CD4-positive, alpha-beta memory T cell (primary cell): ENCODE data around the gene CLEC5A. TPM values are rescaled to one million over a fixed set of nuclear protein-coding genes. Genes with fewer than 3 reads are reported as not detected.

Source experiments
- polyA plus RNA-seq, 2 donors: library from polyadenylated mRNA; unstranded; fragments of 300-500 nt; fragmentation: Illumina TruSeq; gene quantifications; one replicate each; pipeline ENCODE4 v1.2.3, GENCODE V29; 2021
- total RNA-seq, 2 experiments: library from RNA; stranded (reverse); gene quantifications; one replicate each; pipeline ENCODE4 v1.2.3, GENCODE V29; 2021

CLEC5A gene
- total and polyA plus RNA-seq, 4 experiments from 2014 or later, result 0.84 to 0.94 TPM; not detected in 2

Other genes starting within 250 kb of the CLEC5A start
- gene DENND11, start 244.8 kb downstream of the CLEC5A start, total RNA-seq, result 10 to 100 TPM; 62.5 to 62.9 TPM
- gene DENND11, start 244.8 kb downstream of the CLEC5A start, polyA plus RNA-seq, result 10 to 100 TPM in 1 of 2 donors, 1 to 10 TPM in 1; 5.0 to 14.8 TPM
- gene WEE2, start 238.6 kb downstream of the CLEC5A start, total RNA-seq, result not detected
- not detected for gene WEE2, start 238.6 kb downstream of the CLEC5A start, polyA plus RNA-seq
- 10 to 100 TPM; 88.2 to 91.2 TPM for gene SSBP1, start 208.6 kb downstream of the CLEC5A start, total RNA-seq
- gene SSBP1, start 208.6 kb downstream of the CLEC5A start, polyA plus RNA-seq, result 100 to 1,000 TPM; 314 to 366 TPM
- 1 to 10 TPM; 5.6 to 8.0 TPM for gene TAS2R3, start 182.9 kb downstream of the CLEC5A start, total RNA-seq
- gene TAS2R3, start 182.9 kb downstream of the CLEC5A start, polyA plus RNA-seq, result not detected
- 1 to 10 TPM; 3.9 to 5.4 TPM for gene TAS2R4, start 170.3 kb downstream of the CLEC5A start, total RNA-seq
- gene TAS2R4, start 170.3 kb downstream of the CLEC5A start, polyA plus RNA-seq, result under 1 TPM in 1 of 2 donors, not detected in 1; 0.07 TPM
- 1 to 10 TPM; 4.9 to 5.1 TPM for gene TAS2R5, start 156.8 kb downstream of the CLEC5A start, total RNA-seq
- under 1 TPM; 0.33 to 0.52 TPM for gene TAS2R5, start 156.8 kb downstream of the CLEC5A start, polyA plus RNA-seq
- not detected for gene PRSS37, start 105.5 kb downstream of the CLEC5A start, total RNA-seq
- gene PRSS37, start 105.5 kb downstream of the CLEC5A start, polyA plus RNA-seq, result under 1 TPM in 1 of 2 donors, not detected in 1; 0.16 TPM
- not detected for gene OR9A4, start 30.6 kb downstream of the CLEC5A start, total RNA-seq
- not detected for gene OR9A4, start 30.6 kb downstream of the CLEC5A start, polyA plus RNA-seq
- not detected for gene TAS2R38, start 26.8 kb upstream of the CLEC5A start, total RNA-seq
- gene TAS2R38, start 26.8 kb upstream of the CLEC5A start, polyA plus RNA-seq, result not detected
- under 1 TPM; 0.29 to 0.30 TPM for gene MGAM, start 48.9 kb upstream of the CLEC5A start, total RNA-seq
- not detected for gene MGAM, start 48.9 kb upstream of the CLEC5A start, polyA plus RNA-seq
- gene MGAM2, start 164.7 kb upstream of the CLEC5A start, total RNA-seq, result not detected
- gene MGAM2, start 164.7 kb upstream of the CLEC5A start, polyA plus RNA-seq, result not detected